Loucy (cell line): ENCODE data around the gene TNFSF15.

Source experiments
- H2AFZ ChIP-seq: fragments of 200-600 bp; sonication (generic); 2 replicates; pipeline ENCODE4 v1.6.0; 2016; ENCODE audit warnings: antibody characterized with exemption, mild to moderate bottlenecking, low read length, moderate library complexity
- H3F3A ChIP-seq: fragments of 200-600 bp; 2 replicates; pipeline ENCODE4 v1.6.0; 2016; ENCODE audit warnings: antibody characterized with exemption, low read depth, mild to moderate bottlenecking
- H3K27me3 ChIP-seq: fragments of 200-600 bp; sonication (generic); 2 replicates; pipeline ENCODE4 v1.6.1; 2014; ENCODE audit warnings: low read length, mild to moderate bottlenecking; ENCODE audit not compliant: insufficient read depth, poor library complexity, severe bottlenecking
- H3K36me3 ChIP-seq: fragments of 200-600 bp; sonication (generic); 2 replicates; pipeline ENCODE4 v1.6.1; 2016; ENCODE audit warnings: low read length; ENCODE audit not compliant: insufficient read depth
- H3K4me1 ChIP-seq: fragments of 200-600 bp; sonication (generic); 2 replicates; pipeline ENCODE4 v1.5.1; 2014; ENCODE audit warnings: low read length, mild to moderate bottlenecking; ENCODE audit not compliant: insufficient read depth, poor library complexity, severe bottlenecking
- H3K4me2 ChIP-seq: fragments of 200-600 bp; sonication (generic); 2 replicates; pipeline ENCODE4 v1.6.0; 2014; ENCODE audit warnings: antibody characterized with exemption, low read length, low read depth, mild to moderate bottlenecking; ENCODE audit not compliant: poor library complexity, severe bottlenecking
- H3K4me3 ChIP-seq: fragments of 200-600 bp; sonication (generic); 2 replicates; pipeline ENCODE4 v1.5.1; 2014; ENCODE audit warnings: low read length, mild to moderate bottlenecking, mixed read lengths; ENCODE audit not compliant: poor library complexity, severe bottlenecking
- H3K79me2 ChIP-seq: fragments of 200-600 bp; sonication (generic); 2 replicates; pipeline ENCODE4 v1.6.1; 2014; ENCODE audit warnings: low read length; ENCODE audit not compliant: insufficient read depth
- H3K9ac ChIP-seq: fragments of 200-600 bp; sonication (generic); 2 replicates; pipeline ENCODE4 v1.6.0; 2014; ENCODE audit warnings: mild to moderate bottlenecking, low read depth, low read length, moderate library complexity; ENCODE audit not compliant: poor library complexity, severe bottlenecking
- H3K9me2 ChIP-seq: fragments of 200-600 bp; sonication (generic); replicated peaks from 2 replicates; pipeline ENCODE4 v1.6.1; 2016; ENCODE audit warnings: low read depth, low read length, mixed read lengths
- H3K9me3 ChIP-seq: fragments of 200-600 bp; sonication (generic); 2 replicates; pipeline ENCODE4 v1.6.1; 2014; ENCODE audit warnings: mild to moderate bottlenecking, antibody characterized with exemption, low read length, low read depth; ENCODE audit not compliant: insufficient read depth
- H4K20me1 ChIP-seq: fragments of 200-600 bp; sonication (generic); 2 replicates; pipeline ENCODE4 v1.6.0; 2014; ENCODE audit warnings: antibody characterized with exemption, low read length, mild to moderate bottlenecking; ENCODE audit not compliant: insufficient read depth, poor library complexity, severe bottlenecking
- CTCF ChIP-seq: fragments of 200-600 bp; sonication (generic); conservative IDR thresholded peaks from 2 replicates; pipeline ENCODE4 v1.5.1; 2014; ENCODE audit warnings: mild to moderate bottlenecking, antibody characterized with exemption, low read length
- EZH2phosphoT487 ChIP-seq: fragments of 200-600 bp; IDR thresholded peaks from 2 replicates; pipeline ENCODE4 v1.6.1; 2018; ENCODE audit warnings: antibody characterized with exemption, mild to moderate bottlenecking, moderate library complexity, borderline replicate concordance

TNFSF15 gene

GRCh38 chr9:114776683-114777399, 29.0 kb downstream of the TNFSF15 start:
- H3F3A ChIP-seq = no peaks in the 10 kb centered on the region
- H3K36me3 ChIP-seq = no peaks in the 10 kb centered on the region
- H3K4me2 ChIP-seq = no peak overlapping the region
- H3K79me2 ChIP-seq = no peaks in the 10 kb centered on the region
- H3K4me1 ChIP-seq = no peaks in the 10 kb centered on the region
- no peaks in the 10 kb centered on the region for H3K9me3 ChIP-seq
- no peak overlapping the region for H3K9ac ChIP-seq
- H3K9me2 ChIP-seq = no peaks in the 10 kb centered on the region
- H3K4me3 ChIP-seq = no peak overlapping the region
- no peaks in the 10 kb centered on the region for H3K27me3 ChIP-seq
- H4K20me1 ChIP-seq = no peaks in the 10 kb centered on the region
- TF ChIP-seq CTCF (no peak), EZH2phosphoT487 (no peak)
- H2AFZ ChIP-seq = no peak overlapping the region

- no peaks in the 10 kb centered on the region for H3K27me3 ChIP-seq
- H3K9me2 ChIP-seq = no peaks in the 10 kb centered on the region
- H2AFZ ChIP-seq = no peak overlapping the region
- no peaks in the 10 kb centered on the region for H3K9me3 ChIP-seq
- H3F3A ChIP-seq = no peaks in the 10 kb centered on the region
- TF ChIP-seq EZH2phosphoT487 = no peak
- no peak for TF ChIP-seq CTCF
- no peaks in the 10 kb centered on the region for H3K36me3 ChIP-seq
- H3K9ac ChIP-seq = no peak overlapping the region
- no peaks in the 10 kb centered on the region for H3K4me1 ChIP-seq
- no peak overlapping the region for H3K4me2 ChIP-seq
- H4K20me1 ChIP-seq = no peaks in the 10 kb centered on the region
- H3K4me3 ChIP-seq = no peak overlapping the region
- H3K79me2 ChIP-seq = no peaks in the 10 kb centered on the region
These were observed 29.9 kb downstream of the TNFSF15 start for GRCh38 chr9:114775981-114776380.

- Histone ChIP-seq H3F3A (no peaks in the 10 kb centered on the region), H3K4me1 (no peaks in the 10 kb centered on the region), H4K20me1 (no peaks in the 10 kb centered on the region), H3K36me3 (no peaks in the 10 kb centered on the region), H3K79me2 (no peaks in the 10 kb centered on the region), H2AFZ (no peak overlapping the region), H3K9me2 (no peaks in the 10 kb centered on the region), H3K4me3 (no peak overlapping the region), H3K9ac (no peak overlapping the region), H3K4me2 (no peak overlapping the region), H3K27me3 (no peaks in the 10 kb centered on the region), H3K9me3 (no peaks in the 10 kb centered on the region)
- TF ChIP-seq EZH2phosphoT487 (no peak), CTCF (no peak)
These were observed 30.7 kb downstream of the TNFSF15 start for GRCh38 chr9:114775121-114775520.
